NCI-H510A treated with DMSO at 0.1 percent for 48 hours (cell line): ENCODE data around the gene MARCHF6.
"Not testable (repeated sequence)": the region's sequence is repeated elsewhere in the genome, so short reads cannot be mapped to it uniquely, and the experiment has no call there.

Experiments used
- DNase-seq: peaks from one replicate; lab custom pipeline; 2025; lab: John Stamatoyannopoulos, UW

The MARCHF6 gene

DNA sequence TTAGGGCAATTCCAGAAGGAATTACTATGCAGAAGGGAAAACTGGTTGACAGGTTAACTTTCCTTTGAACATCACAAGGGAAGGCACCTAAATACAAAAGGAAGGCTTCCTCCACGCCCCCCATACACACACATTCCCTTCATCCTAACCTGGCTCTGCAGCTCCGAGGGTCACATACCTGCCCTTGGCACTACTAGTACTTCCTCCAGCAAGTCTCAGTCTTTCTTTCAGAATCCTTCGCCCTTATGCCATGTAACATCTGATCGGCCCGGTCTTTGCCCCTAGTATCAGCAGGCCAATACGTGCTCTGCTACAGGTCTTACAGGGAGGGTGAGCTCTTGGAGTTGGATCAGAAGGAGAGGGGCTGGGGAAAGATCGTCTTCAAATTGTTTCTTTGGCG lies 1.6 kb upstream of the MARCHF6 start:
- DNase-seq = no peak

DNA sequence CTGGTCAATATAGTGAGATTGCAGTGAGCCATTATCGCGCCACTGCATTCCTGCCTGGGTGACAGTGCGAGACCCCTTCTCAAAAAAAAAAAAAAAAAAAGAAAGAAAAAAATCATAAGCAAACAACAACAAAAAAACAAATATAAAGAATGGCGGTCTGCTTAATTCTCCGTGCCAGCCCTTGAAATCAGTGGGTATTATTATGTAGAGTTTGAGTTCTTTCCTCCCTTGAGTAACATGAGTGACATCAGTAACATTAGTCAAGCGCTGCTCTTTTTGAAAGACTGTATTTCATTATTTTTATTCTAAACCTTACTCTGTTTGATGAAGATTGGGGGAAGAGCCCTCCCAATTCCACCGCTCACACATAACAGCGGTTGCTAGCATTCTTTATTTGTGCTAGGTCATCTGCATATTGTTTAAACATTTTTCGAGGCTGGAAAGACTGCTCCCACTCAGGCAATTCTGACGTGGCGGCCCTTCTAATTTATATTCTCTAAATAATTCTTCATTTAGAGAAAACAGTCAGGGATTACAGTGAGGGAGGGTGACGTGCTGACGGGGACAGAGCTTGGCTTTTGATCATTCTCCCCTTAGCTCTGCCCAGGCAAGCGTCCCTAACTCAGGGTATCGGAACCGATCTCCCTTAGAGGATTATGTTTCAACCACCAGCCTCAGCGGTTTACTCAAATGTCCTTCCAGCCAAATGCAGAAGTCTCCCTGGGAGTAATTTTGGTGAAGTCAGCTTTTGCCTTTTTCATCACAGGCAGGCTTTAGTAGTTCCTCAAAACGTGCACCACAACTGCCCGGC lies 860 bp upstream of the MARCHF6 start:
- DNase-seq = peak; percentile 78

- peak; percentile 71 for DNase-seq
Observed at GRCh38 chr5:10354048-10354872, 765 bp downstream of the MARCHF6 start.

- peak; percentile 84 for DNase-seq
Observed at GRCh38 chr5:10355071-10355889, 1.8 kb downstream of the MARCHF6 start.

DNA sequence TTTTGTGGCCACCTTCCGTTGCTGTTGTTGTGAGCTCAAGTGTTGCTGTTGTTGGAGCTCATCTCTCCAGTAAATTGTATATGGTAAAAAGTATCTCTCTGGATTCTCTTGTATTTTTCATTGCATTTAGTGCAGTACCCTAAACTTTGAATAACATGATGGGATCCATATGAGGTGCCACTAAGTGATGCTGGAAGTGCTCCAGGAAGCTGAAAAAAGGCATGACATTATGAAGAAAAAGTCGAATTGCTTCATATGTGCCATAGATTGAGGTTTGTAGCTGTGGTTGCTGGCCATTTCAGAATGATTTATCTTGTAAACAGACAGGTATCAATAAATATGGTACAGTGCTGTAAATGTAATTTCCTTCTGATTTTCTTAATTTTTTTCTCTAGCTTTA lies 5.5 kb downstream of the MARCHF6 start:
- no peak for DNase-seq

DNA sequence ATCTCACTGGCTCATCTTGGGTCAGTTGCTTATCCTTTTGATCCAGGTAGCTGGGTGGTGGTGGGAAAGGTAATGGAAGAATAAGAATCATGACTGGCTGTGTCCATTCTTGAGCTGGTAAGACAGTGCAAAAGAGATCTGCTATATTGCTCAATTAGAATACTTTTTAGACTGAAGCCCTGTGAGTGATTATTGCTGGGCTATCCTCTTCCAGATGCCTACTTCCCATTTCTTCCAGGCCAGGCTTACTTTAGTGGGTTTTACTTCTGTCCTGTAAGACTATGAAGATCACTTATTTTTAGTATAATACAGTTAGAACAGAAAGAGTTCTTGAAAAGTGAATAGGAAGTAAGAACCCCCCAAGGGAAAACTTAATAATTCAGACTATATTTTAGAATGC lies 7.2 kb downstream of the MARCHF6 start:
- no peak for DNase-seq

DNA sequence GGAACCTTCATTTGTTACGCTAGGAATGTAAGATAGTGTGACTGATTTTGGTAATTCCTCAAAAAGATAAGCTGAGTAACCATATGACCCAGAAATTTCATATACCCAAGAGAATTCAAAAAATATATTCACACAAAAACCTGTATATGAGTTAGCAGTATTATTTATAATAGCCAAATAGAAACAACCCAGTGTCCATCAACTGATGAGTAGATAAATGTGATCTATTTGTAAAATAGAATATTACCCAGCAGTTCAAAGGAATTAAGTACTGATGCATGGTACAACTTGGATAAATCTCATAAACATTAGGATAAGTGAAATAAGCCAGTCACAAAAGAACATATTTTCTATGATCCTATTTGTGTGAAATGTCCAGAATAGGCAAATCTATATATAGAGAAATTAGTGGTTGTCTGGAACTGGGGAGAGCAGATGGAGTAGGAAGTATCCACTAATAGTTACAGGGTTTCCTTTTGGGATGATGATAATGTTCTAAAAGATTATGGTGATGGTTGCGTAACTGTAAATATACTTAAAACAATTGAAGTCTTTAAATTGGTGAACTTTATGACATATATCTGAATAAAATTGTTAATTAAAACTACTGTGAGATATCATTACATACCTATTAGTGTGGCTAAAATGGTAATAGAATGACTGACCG lies 10.2 kb downstream of the MARCHF6 start:
- DNase-seq = no peak

GRCh38 chr5:10364186-10364689 lies 10.7 kb downstream of the MARCHF6 start:
- no peak for DNase-seq

GRCh38 chr5:10365782-10366181 lies 12.3 kb downstream of the MARCHF6 start:
- DNase-seq = no peak

- DNase-seq = no peak
Observed at GRCh38 chr5:10366310-10367272, 13.1 kb downstream of the MARCHF6 start.

DNA sequence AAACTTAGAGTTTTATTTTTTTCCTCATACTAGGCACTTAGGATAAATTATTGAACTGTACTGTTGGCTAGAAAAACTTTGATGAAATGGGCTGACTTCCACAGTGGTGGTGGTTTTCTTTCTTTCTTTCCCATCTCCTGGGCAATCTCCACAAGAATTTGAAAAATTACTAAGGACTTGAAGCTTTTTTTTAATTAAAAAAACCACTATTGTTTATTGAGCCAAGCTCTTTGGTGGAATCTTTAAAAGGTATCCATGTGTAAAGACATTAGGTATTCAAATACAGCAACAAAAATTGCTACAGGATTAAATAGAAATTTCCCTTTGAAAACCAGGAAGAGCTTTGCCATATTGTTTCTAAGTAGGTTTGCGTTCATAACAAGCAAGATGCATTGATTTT lies 14.1 kb downstream of the MARCHF6 start:
- no peak for DNase-seq

- DNase-seq = no peak
Observed at GRCh38 chr5:10370931-10371330, 17.4 kb downstream of the MARCHF6 start.

- DNase-seq = not testable (repeated sequence)
Observed at GRCh38 chr5:10371369-10371768, 17.9 kb downstream of the MARCHF6 start.

GRCh38 chr5:10372726-10373709 lies 19.5 kb downstream of the MARCHF6 start:
- DNase-seq = no peak

DNA sequence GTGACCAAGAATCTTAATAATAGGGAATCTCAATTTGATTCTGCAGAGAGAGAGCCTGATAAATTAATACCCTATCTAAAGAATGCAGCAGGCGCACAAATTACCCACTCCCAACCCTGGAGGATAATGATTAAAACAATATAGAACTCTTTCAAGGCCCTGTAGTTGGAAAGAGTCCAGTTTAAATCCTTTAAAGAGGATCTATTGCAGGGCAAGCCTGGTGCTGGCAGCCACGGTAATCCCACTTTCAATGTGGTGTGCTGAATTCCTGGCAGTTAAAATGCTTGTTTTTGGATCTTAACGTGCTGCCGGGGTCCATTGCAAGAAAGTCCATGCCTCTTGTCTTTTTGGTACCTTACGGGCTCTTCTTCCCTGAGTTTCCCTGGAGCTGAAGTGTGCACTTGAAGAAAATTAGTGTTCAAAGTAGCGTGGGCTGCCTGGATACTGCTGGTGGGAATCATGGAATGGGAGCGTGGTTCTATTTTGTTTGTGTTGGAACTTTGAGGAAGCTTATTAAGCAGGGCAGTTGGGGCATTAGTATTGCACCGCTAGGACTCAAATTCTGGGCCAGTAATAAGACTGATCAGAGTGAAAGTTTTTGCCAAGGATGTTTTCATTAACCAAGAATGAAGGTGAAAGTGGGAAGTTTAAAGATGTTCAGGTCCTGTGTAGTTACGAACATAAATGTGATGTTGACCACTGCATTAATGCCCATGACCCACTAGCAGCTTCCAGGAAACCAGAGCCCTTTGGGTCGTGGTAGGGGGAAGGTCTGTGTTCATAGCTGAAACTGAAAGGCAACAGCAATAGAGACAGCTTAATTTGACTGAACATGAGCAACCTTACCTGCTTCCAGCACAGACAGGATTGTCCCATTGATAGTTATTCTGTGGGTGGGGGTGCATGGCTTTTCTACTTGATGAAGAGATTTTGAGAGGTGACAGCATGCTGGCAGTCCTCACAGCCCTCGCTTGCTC lies 20.8 kb downstream of the MARCHF6 start:
- DNase-seq = no peak

DNA sequence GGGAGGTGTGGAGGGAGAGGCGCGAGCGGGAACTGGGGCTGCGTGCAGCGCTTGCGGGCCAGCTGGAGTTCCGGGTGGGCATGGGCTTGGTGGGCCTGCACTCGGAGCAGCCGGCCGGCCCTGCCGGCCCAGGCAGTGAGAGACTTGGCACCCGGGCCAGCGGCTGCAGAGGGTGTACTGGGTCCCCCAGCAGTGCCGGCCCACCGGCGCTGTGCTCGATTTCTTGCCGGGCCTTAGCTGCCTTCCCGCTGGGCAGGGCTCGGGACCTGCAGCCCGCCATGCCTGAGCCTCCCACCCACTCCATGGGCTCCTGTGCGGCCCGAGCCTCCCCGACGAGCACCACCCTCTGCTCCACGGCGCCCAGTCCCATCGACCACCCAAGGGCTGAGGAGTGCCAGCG lies 21.7 kb downstream of the MARCHF6 start:
- DNase-seq = not testable (repeated sequence)

GRCh38 chr5:10376544-10376943 lies 23.0 kb downstream of the MARCHF6 start:
- DNase-seq = no peak

DNA sequence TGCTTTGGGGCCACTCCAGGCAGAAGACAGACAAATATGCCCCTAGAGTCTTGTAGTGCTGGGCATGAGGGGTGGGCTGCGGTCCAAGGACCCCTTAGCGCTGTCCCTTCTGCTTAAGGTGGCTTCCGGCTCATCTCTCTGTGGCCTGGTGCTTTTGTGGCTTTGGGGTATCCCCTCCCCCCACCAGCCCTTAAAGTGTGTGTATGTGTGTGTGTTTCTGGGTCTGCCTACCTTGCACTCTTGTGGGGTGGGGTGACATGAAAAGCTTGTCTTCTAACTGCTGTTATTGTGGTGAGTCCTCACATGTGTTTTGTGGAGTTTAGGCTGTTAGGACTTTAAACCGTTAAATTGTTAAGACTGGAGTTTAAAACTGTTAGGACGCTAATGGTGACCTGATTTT lies 23.6 kb downstream of the MARCHF6 start:
- no peak for DNase-seq
